Kidney (tissue), 14 donors: ENCODE data around the gene SIRT3. TPM values are rescaled to one million over a fixed set of nuclear protein-coding genes. Genes with fewer than 3 reads are reported as not detected.

Experiments used
- DNase-seq, 5 donors: peaks; one replicate each; pipeline ENCODE4 v3.0.0-alpha.2; 2013 to 2020
- FAIRE-seq: peaks from 2 replicates; lab custom pipeline; 2012; peaks lifted over from hg19 to GRCh38; lab: Jason Lieb, UNC
- H3K27ac ChIP-seq, 2 donors: one replicate each; pipeline ENCODE4 v1.7.0; 2013; ENCODE audit warnings: low read depth in 2 of 2, low read length in 2 of 2, inconsistent platforms in 1 of 2
- H3K27me3 ChIP-seq: one replicate; pipeline ENCODE4 v1.7.1; 2013; ENCODE audit warnings: low read length, inconsistent platforms; ENCODE audit not compliant: control insufficient read depth, insufficient read depth
- H3K36me3 ChIP-seq, 3 donors: one replicate each; pipeline versions ENCODE4 v1.7.0 to v1.7.1; 2013; ENCODE audit warnings: low read length in 3 of 3, control low read depth in 1 of 3, inconsistent platforms in 1 of 3; ENCODE audit not compliant: insufficient read depth in 3 of 3, control insufficient read depth in 2 of 3
- H3K4me1 ChIP-seq, 3 donors: one replicate each; pipeline versions ENCODE4 v1.7.0 to v1.7.1; 2013; ENCODE audit warnings: low read length in 3 of 3, inconsistent platforms in 1 of 3, low read depth in 1 of 3; ENCODE audit not compliant: control insufficient read depth in 2 of 3, insufficient read depth in 2 of 3
- H3K4me3 ChIP-seq, 3 donors: one replicate each; pipeline versions ENCODE4 v1.7.0 to v1.8.1; 2013; ENCODE audit warnings: low read length in 3 of 3, control low read depth in 1 of 3, inconsistent platforms in 1 of 3
- H3K9ac ChIP-seq, 3 donors: one replicate each; pipeline versions ENCODE4 v1.7.0 to v1.7.1; 2013; ENCODE audit warnings: low read length in 3 of 3, control low read depth in 1 of 3, inconsistent platforms in 1 of 3
- H3K9me3 ChIP-seq, 3 donors: one replicate each; pipeline versions ENCODE4 v1.7.0 to v1.7.1; 2013; ENCODE audit warnings: low read length in 3 of 3, control low read depth in 1 of 3, inconsistent platforms in 1 of 3; ENCODE audit not compliant: control insufficient read depth in 2 of 3, insufficient read depth in 1 of 3
- CTCF ChIP-seq: IDR thresholded peaks from 3 replicates; pipeline ENCODE4 v1.5.1; 2012; ENCODE audit warnings: mild to moderate bottlenecking, moderate library complexity, borderline replicate concordance; ENCODE audit not compliant: insufficient read depth; ENCODE audit errors: extremely low read depth
- intact Hi-C: fragments of 100-400 bp; cut with DNase I; formaldehyde crosslinking; loops from one replicate; pipeline ENCODE4 v1.11.1; 2022
- polyA plus RNA-seq: library from polyadenylated mRNA; stranded (reverse); fragments of 350-450 nt; fragmentation: Illumina TruSeq; extraction: RNeasy Lipid Tissue Mini Kit (QIAGEN cat#74804); gene quantifications from one replicate; pipeline ENCODE4 v1.2.3, GENCODE V29; 2014; ENCODE audit warnings: low read depth, low replicate concordance; ENCODE audit not compliant: insufficient read depth
- total RNA-seq: library from RNA; stranded (reverse); fragmentation: NEBNext Ultra II Directional; extraction: Animal tissue kit (Norgen Biotek cat#: 25700); gene quantifications from one replicate; pipeline ENCODE4 v1.2.1, GENCODE V29; 2021
- donor health status: control.
- donor health status: control.
- donor health status: control.
- donor health status: control.
- donor health status: control.
- donor health status: DM: yes; HTN: yes; CAD: no.
- donor health status: Normal renal cell carcinoma (clear cell type).

The SIRT3 gene
- total and polyA plus RNA-seq, 2 donors from 2014 or later: 28.3 to 28.7 TPM

- TF ChIP-seq CTCF: no peak
- DNase-seq (peak in 1 of 5 donors; percentile 35), FAIRE-seq (no peak)
- intact Hi-C loops: no loop called here
- Histone ChIP-seq H3K27me3 (no peaks in the 10 kb centered on the region), H3K36me3 (peaks cover 0 to 47% (median 39%) of the 10 kb centered on the region in 3 donors), H3K9me3 (no peaks in the 10 kb centered on the region), H3K9ac (no peak overlapping the region), H3K4me3 (no peak overlapping the region), H3K4me1 (peaks cover 0 to 7% (median 0%) of the 10 kb centered on the region in 3 donors), H3K27ac (no peak overlapping the region)
Measured at GRCh38 chr11:215581-216037, 20.5 kb downstream of the SIRT3 start.

- no peak overlapping the region for H3K4me3 ChIP-seq
- intact Hi-C loops: no loop called here
- no peak overlapping the region for H3K9ac ChIP-seq
- no peak for FAIRE-seq
- H3K4me1 ChIP-seq: peaks cover 0 to 22% (median 6%) of the 10 kb centered on the region in 3 donors
- no peak for TF ChIP-seq CTCF
- H3K27me3 ChIP-seq: no peaks in the 10 kb centered on the region
- peak in 1 of 5 donors; percentile 36 for DNase-seq
- H3K9me3 ChIP-seq: no peaks in the 10 kb centered on the region
- peaks cover 2 to 57% (median 46%) of the 10 kb centered on the region in 3 donors for H3K36me3 ChIP-seq
- H3K27ac ChIP-seq: no peak overlapping the region
Measured at GRCh38 chr11:214083-214482, 22.1 kb downstream of the SIRT3 start.

- Histone ChIP-seq H3K27me3 (no peaks in the 10 kb centered on the region), H3K4me3 (no peak overlapping the region), H3K36me3 (peaks cover 2 to 53% (median 42%) of the 10 kb centered on the region in 3 donors), H3K9me3 (no peaks in the 10 kb centered on the region), H3K9ac (no peak overlapping the region), H3K27ac (no peak overlapping the region), H3K4me1 (peaks cover 0 to 23% (median 6%) of the 10 kb centered on the region in 3 donors)
- no peak for TF ChIP-seq CTCF
- intact Hi-C loops: no loop called here
- DNase-seq (peak in 1 of 5 donors; percentile 31), FAIRE-seq (no peak)
Measured at GRCh38 chr11:213111-213510, 23.0 kb downstream of the SIRT3 start.
